NCI-H1417 treated with DMSO at 0.1 percent for 48 hours (cell line): Measurements from ENCODE around the gene PIK3R6.
"Not testable (repeated sequence)": the region's sequence is repeated elsewhere in the genome, so short reads cannot be mapped to it uniquely, and the experiment has no call there.

Experiments used
- DNase-seq: peaks from one replicate; lab custom pipeline; 2025; lab: John Stamatoyannopoulos, UW

PIK3R6 gene

DNA sequence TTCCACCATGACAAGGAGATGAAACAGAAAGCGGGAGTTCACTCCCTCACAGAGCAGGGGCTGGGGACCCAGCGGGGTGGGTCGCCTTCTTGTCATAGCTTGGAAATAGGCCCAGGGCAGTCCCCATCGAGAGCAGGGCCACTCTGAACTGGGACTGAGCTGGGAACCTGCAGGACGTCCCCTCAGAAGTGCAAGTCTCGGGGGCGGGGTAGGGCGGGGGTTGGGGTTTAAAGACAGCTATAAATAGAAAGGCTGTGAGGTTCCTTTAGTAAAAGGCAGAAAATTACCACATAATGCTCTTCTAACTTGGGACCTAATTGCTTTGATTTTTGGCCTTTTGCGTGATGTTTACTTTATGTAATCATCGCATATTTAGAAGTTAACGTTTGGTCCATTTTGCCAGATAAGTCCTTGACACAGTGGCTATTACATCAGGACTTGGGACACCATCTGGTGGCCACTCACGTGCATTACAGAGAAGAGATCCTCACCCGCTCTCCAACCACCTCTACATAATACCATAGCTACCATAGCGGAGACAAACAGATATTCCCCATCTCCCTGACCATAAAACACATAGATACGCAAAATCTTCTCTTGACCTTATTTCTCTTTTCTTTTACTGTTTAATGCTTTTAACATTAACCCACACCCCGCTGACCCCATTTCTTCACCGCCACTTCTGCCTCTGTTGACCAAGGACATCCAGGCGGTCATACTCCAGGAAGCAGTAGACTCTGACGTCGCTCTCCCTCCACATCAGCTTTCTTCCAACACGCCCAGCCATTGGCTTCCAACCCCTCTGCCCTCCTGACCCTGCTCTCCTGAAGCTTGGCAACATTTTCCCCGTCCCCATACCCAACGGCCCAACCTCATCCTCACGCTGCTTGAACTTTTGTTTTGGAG, 27.5 kb upstream of the PIK3R6 start:
- no peak for DNase-seq

DNA sequence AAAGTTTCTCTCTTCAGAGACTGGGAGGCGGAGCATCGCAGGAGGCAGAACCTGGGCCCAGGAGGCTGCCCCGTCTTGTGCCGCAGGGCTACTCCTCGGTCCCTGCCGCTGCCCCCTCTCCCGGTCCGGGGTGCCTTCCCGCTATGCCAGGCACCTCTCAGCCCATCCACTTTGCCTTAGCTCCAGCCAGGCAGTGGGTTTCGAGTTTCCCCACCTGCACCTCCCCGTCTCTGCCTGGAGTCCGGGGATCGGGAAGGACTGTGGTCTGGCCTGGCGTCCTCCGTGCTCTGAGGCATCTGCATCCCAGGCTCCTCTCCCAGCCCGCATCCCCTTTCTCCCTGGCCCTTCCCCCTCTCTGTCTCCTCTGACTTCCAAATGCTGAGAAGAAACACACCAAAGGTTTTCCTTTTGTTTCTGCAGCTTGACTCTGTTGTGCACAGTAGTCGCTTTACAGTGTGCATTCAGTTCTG, 26.8 kb upstream of the PIK3R6 start:
- no peak for DNase-seq

- no peak for DNase-seq
Observed at GRCh38 chr17:8893621-8894201, 26.2 kb upstream of the PIK3R6 start.

DNA sequence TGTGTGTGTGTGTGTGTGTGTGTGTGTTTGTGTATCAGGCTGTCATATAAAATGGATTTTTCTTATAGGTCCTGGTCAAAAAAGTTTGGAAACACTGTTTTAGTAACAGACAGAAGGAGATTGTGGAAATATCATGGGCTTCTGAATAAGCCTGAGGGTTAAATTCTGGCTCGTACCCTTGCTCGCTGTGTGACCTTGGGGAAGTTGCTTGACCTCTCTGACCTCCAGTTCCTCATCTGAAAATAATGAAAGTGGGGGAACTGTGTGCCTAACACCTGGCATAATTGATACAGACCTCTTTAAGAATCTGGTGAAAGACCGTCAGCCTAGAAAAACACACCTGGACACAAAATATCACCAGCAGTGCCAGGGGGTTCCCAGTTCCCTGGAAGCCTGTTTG, 25.6 kb upstream of the PIK3R6 start:
- no peak for DNase-seq

GRCh38 chr17:8892338-8892690, 24.8 kb upstream of the PIK3R6 start:
- no peak for DNase-seq

DNA sequence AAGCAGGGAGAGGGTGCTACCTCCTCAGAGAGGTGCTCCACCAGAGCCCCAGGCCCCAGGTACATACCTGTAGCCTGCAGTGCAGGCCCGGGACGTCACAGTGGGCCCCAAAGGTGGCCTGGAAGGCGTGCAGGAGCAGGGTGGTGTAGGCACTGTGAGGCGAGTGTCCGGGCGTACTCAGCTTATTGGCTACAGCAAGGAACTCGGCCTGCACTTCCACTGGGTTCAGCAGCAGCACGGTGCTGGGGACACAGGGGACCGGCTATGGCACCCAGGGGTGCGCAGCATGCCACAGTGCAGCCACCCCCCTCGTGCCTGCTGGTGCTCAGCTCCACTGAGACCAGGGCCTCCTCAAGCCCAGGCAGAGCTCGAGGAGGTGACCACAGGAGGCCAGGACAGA, 23.2 kb upstream of the PIK3R6 start:
- no peak for DNase-seq

DNA sequence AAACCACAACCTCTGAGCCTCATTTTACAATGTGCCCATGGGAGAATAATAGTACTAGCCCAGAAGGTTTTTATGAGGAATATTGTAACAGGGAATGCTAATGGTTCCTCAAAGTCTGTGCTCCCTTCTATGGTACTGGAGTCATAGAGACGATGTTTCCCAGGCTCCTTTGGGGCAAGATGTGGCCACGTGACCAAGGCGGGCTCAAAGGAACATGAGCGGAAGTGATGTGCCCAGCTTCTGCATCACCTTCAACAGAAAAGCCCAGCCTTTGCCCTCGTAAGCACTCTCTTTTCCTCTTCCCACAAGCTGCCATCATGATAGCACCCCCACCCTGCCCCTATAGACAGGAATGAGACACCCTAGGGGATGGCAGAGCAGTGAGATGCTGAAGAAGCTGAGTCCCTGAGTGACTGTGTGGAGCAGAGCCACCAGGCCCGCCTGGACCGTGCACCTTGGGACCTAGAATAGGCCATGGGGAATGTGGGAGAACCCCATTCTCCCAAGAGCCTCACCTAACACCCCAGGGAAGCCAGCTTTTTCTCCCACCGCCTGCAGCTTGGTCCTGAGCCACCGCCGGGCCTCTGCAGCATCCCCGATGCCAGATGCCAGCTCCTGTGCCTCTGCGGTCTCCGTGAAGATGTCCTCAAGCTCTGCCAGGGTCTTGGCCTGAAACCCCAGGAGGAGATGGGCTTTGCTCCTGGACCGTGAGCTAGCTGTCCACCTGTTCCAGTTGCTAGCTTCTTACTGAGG, 22.2 kb upstream of the PIK3R6 start:
- DNase-seq = no peak

DNA sequence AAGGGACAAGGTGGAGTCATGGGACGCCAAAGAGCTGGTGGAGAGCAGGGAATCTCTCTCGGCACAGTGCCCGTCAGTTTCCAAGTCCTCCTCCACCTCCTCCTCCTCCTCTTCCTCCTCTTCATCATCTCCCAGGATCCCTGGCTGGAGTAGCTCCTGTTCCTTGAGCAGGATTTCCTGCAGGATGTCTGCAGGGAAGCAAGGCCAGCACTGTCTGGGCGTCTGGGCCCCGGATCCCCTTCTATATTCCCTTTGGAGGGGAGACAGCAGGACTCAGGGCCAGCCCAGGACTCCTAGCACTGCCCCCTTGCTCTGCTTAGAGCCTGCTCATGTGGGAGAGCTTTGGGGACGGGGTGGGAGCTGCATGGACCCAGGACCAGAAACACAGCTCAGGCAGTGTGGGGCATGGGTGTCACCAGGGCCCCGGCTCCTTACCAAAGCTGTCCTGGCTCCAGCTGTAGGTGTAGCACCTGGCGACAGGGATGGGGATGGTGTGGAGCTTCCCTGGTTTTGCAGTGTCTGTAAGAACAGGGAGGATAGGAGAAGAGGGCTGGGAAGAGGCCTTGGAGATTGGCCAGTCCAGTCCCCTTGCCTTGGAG, 21.3 kb upstream of the PIK3R6 start:
- no peak for DNase-seq

GRCh38 chr17:8887834-8888703, 20.6 kb upstream of the PIK3R6 start:
- DNase-seq = no peak

DNA sequence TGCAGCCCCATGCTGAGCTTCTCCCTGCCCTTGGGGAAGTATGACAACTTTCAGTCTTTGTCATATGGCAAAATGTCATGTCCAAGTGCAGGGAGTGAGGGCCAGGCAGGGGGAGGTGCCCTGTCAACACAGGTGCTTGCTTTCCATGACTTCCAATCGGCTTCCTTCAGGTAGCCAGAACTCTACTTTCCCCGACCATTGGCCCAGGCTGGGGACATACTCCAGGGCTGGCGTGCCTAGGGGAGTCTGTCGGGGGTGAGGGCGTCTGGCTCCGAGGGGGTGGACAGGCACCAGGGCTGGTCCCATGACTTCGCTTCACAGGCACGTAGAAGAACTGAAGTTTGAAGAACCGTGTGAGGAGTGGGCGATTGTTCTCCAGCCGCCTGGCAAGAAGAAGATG, 19.8 kb upstream of the PIK3R6 start:
- no peak for DNase-seq

DNA sequence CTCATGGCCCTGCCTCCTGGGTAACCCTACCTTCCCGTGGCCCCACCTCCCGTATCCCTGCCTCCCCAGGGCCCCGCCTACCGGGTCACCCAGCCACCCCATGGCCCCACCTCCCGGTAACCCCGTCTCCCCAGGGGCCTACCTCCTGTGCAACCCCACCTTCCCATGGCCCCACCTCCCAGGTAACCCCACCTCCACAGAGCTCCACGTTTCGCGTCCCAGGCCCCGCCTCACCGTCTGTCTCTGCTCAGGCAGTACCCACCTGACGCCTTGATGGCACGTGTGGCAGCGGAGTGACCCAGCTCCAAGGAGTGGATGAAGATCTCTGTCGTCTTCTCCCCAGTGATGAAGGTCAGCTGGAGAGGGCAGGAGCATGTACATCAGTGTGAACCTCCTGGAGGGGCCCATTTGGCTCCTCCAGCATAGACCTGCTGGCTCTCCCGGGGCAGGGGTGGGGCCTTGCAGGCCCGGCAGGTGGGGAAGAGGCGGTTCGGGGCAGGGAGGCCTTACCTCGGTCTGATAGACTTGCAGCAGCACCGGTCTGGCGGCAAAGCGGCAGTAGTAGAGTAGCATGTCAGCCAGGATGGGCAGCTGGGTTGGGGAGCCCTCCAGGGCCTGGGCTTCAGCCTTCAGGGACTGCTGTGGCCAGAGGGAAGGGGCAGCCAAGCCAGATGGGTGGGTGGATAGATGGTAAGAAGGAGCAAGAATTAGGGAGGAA, 18.7 kb upstream of the PIK3R6 start:
- no peak for DNase-seq

GRCh38 chr17:8885163-8885966, 17.9 kb upstream of the PIK3R6 start:
- DNase-seq = not testable (repeated sequence)

DNA sequence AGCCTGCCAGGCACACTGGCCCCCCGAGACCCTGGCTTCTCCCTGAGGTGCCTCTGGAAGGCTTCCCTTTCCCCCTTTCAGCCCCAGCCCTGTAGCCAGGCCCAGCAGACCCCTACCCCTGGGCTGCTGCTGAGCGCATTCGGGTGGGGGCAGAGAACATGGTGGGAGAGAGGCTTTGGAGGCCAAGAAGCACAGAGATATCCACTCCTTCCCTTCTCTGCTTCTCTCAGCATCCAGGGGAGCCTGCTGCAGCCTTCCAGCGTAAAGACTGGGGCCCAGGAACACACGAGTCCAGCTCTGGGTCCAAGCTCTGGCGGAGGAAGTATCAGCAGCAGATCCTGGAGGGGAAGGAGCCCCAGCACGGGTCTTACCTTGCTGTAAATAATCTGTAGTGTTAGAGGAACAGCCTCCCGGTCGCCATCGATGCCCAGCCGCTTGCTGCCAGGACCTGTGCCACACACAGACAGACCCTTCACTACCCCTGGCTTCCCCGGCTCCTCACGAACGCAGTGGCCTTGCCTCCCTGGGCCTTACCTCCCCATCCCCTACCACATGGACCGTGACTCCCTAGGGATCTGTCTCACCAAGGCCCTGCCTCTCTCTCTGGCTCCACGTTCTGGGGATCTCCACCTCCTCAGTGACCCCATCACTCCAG, 17.0 kb upstream of the PIK3R6 start:
- no peak for DNase-seq

- DNase-seq = no peak
Observed at GRCh38 chr17:8883353-8883752, 15.9 kb upstream of the PIK3R6 start.

DNA sequence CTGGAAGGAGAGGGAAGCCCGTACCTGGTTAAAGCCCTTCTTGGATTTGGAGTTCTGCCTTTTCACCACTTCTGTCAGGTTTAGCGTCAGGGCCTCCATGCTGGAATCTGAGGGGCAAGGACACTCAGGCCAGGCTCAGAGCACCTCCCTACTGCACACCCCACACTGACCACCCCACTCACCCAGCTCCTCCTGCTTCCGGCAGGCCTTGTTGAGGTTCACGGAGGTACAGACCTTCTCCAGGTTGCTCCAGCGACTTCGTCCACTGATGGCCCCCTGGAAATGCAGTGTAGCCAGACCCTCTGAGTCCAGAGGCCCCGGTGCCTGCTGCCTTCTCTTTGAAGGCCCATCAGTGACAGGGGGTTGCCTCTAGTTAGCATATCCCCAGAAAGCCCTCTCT, 14.1 kb upstream of the PIK3R6 start:
- DNase-seq = no peak

- no peak for DNase-seq
Observed at GRCh38 chr17:8880466-8880865, 13.0 kb upstream of the PIK3R6 start.

- DNase-seq = no peak
Observed at GRCh38 chr17:8879410-8879809, 11.9 kb upstream of the PIK3R6 start.

GRCh38 chr17:8877984-8878383, 10.5 kb upstream of the PIK3R6 start:
- no peak for DNase-seq

- no peak for DNase-seq
Observed at GRCh38 chr17:8875957-8876356, 8.5 kb upstream of the PIK3R6 start.
